Heart left ventricle (tissue), 16 donors: ENCODE measurements around the gene CAPN14. TPM values are rescaled to one million over a fixed set of nuclear protein-coding genes. Genes with fewer than 3 reads are reported as not detected.

ENCODE experiments used
- ATAC-seq, 4 donors: fragments of 200-7000 bp; cut with Tn5 transposase; one replicate each; pipeline ENCODE4 v1.9.1; 2020 to 2022; ENCODE audit warnings: moderate library complexity in 4 of 4, mild to moderate bottlenecking in 3 of 4, moderate number of reproducible peaks in 1 of 4
- DNase-seq, 5 donors: peaks; one replicate each; pipeline ENCODE4 v3.0.0-alpha.2; 2020
- H3K27ac ChIP-seq, 12 donors: fragments of 200-600 bp; sonication (generic) in 4 of 12; one replicate each; pipeline versions ENCODE4 v1.5.0 to v1.8.0; 2016 to 2022; ENCODE audit warnings: mild to moderate bottlenecking in 2 of 12
- H3K27me3 ChIP-seq, 9 donors: fragments of 200-600 bp; sonication (generic) in 2 of 9; one replicate each; pipeline versions ENCODE4 v1.5.1 to v1.8.0; 2016 to 2022; ENCODE audit warnings: mild to moderate bottlenecking in 3 of 9
- H3K36me3 ChIP-seq, 9 donors: fragments of 200-600 bp; sonication (generic) in 2 of 9; one replicate each; pipeline versions ENCODE4 v1.5.0 to v1.8.0; 2018 to 2022; ENCODE audit warnings: mild to moderate bottlenecking in 2 of 9
- H3K4me1 ChIP-seq, 12 donors: fragments of 200-600 bp; sonication (generic) in 4 of 12; one replicate each; pipeline versions ENCODE4 v1.5.0 to v1.8.0; 2016 to 2022; ENCODE audit warnings: mild to moderate bottlenecking in 3 of 12
- H3K4me3 ChIP-seq, 12 donors: fragments of 200-600 bp; sonication (generic) in 4 of 12; one replicate each; pipeline versions ENCODE4 v1.5.0 to v1.8.0; 2017 to 2022; ENCODE audit warnings: mild to moderate bottlenecking in 9 of 12, moderate library complexity in 4 of 12
- H3K9me3 ChIP-seq, 12 donors: fragments of 200-600 bp; sonication (generic) in 4 of 12; one replicate each; pipeline versions ENCODE4 v1.5.0 to v1.8.0; 2016 to 2022; ENCODE audit warnings: mild to moderate bottlenecking in 1 of 12
- POLR2A ChIP-seq, 2 donors: fragments of 450-650 bp; IDR thresholded peaks; one replicate each; pipeline ENCODE4 v1.6.1; 2017; ENCODE audit warnings: antibody characterized with exemption in 2 of 2, mild to moderate bottlenecking in 2 of 2, moderate library complexity in 2 of 2
- WGBS, 4 donors: extraction: QIAGEN DNeasy Blood & Tissue Kit in 2 of 4; methylation state at CpG; one replicate each; pipeline versions ENCODE4 v1.1.5 to v1.1.7; 2013 to 2018; 5-methylcytosine and 5-hydroxymethylcytosine counted together
- intact Hi-C, 10 donors: fragments of 100-400 bp; cut with DNase I; formaldehyde crosslinking; loops; one replicate each; pipeline versions ENCODE4 v1.11.1 to v1.14.2; 2022
- polyA plus RNA-seq, 2 donors: library from polyadenylated mRNA; stranded (reverse); fragments of 200-250 nt; gene quantifications; one replicate each; pipeline ENCODE4 v1.2.3, GENCODE V29; 2013
- total RNA-seq, 9 donors: library from RNA; depleted of rRNA in 2 of 9; stranded (reverse); fragments of >200 nt in 2 of 9; fragmentation: NEBNext Ultra II Directional in 3 of 9; extraction: Animal tissue kit (Norgen Biotek cat#: 25700) in 3 of 9; gene quantifications; one replicate each; pipeline versions ENCODE4 v1.1.0 to v1.2.4, GENCODE V29; 2016 to 2023
- TF ChIP-seq, protein P1 (sequence below), 12 donors: fragments of 200-600 bp; sonication (generic) in 4 of 12; IDR thresholded peaks; one replicate each; pipeline versions ENCODE4 v1.5.0 to v1.8.0; 2018 to 2022; ENCODE audit warnings: antibody characterized with exemption in 12 of 12, mild to moderate bottlenecking in 5 of 12
- donor health status: ischemic (EF 13 %, LVEDD 7.1; RV severe dilation, severe dysfunction).
- donor health status: healthy with polysubstance abuse.
- donor health status: DM: no; HTN: yes; CAD: no.
- donor health status: DM: no; HTN: no; CAD: no.
- donor health status: ischemic (EF 25% LVEDD 6.9; RV normal size, moderate dysfunction).
- donor health status: ischemic (EF 25% LVEDD 5.7; RV mildly dilated, moderate dysfunction).
- donor health status: healthy.
- donor health status: DM: yes; HTN: yes; CAD: no.
- donor health status: ischemic (EF 35%, LVEDD 5.7; RV mildly dilated, moderate dysfunction).
- donor health status: nonischemic (EF 11% LVEDD 7.7; RV severe dilation, severe dysfunction).
- donor health status: DM: yes; HTN: yes; CAD: no.
- donor health status: PGD.
- donor health status: ischemic (EF 29% LVEDD 5.4; RV normal size, mild dysfunction).
- donor health status: nonischemic (EF 23%, LVEDD 6.1; RV moderate dilation, normal function).

Gene CAPN14
- total and polyA plus RNA-seq, 11 donors: 0.04 to 0.44 (median 0.17) TPM

DNA sequence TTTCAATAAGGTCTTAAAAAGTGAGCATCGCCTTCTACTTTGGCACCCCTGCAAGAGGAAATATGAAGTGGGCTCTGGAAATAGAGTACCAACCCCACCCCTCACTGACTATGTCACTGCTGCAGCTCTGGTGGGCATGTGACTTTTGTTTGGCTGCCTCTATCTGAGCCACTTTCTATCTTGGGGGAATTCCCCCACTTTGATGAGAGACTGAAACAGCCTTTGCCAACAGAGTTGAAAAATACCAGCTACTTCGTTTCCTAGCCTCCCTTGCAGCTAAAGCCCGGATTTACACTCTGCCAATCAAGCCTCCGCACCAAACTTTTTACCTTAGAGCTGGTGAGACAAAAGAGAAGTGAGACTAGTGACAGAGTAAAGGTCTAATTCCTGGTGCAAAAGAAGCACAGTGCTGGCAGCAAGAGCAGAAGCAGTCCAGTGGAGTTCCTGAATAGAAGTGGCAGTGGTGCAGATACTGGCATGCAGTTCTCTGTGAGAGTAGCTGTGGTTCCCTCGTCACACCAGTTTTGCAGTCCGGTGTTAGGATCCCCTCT, 67.1 kb downstream of the CAPN14 start:
- H3K36me3 ChIP-seq: no peaks in the 10 kb centered on the region
- no peak overlapping the region for H3K4me3 ChIP-seq
- H3K27me3 ChIP-seq: no peaks in the 10 kb centered on the region
- DNase-seq (no peak), ATAC-seq (no peak)
- no peaks in the 10 kb centered on the region for H3K4me1 ChIP-seq
- intact Hi-C loops: loop anchor here in 1 of 10 donors (5.0 kb wide), 1 partner anchor 182 kb away; no protein-coding TSS in a partner anchor
- TF ChIP-seq POLR2A (IDR thresholded peaks at IDR 0.05): no peak
- TF ChIP-seq, protein P1, sequence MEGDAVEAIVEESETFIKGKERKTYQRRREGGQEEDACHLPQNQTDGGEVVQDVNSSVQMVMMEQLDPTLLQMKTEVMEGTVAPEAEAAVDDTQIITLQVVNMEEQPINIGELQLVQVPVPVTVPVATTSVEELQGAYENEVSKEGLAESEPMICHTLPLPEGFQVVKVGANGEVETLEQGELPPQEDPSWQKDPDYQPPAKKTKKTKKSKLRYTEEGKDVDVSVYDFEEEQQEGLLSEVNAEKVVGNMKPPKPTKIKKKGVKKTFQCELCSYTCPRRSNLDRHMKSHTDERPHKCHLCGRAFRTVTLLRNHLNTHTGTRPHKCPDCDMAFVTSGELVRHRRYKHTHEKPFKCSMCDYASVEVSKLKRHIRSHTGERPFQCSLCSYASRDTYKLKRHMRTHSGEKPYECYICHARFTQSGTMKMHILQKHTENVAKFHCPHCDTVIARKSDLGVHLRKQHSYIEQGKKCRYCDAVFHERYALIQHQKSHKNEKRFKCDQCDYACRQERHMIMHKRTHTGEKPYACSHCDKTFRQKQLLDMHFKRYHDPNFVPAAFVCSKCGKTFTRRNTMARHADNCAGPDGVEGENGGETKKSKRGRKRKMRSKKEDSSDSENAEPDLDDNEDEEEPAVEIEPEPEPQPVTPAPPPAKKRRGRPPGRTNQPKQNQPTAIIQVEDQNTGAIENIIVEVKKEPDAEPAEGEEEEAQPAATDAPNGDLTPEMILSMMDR (IDR thresholded peaks at IDR 0.05): no peak
- no peaks in the 10 kb centered on the region for H3K9me3 ChIP-seq
- H3K27ac ChIP-seq: no peak overlapping the region
- WGBS, 4 donors: 83 to 91% (median 89%) methylated on average over 6 of the region's 6 CpGs

DNA sequence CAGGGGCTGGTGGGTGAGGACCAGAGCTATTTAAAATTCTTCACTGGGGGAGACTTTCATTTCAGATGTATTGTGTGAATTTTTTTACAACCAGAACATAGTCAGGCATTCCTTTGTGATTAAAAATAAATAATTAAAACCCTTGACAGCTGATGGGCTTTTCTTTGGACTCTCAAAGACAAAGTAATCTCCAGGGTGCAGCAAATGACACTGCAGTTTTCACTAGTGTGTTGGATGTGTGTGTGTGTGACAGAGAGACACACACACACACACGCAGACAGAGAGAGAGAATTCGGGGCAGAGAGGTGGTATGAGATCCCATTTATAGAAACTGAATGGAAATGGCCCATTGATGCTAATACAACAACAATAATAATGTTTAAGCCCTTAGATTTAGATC, 68.8 kb downstream of the CAPN14 start:
- H3K4me3 ChIP-seq: no peak overlapping the region
- no peaks in the 10 kb centered on the region for H3K36me3 ChIP-seq
- DNase-seq: no peak
- no peaks in the 10 kb centered on the region for H3K9me3 ChIP-seq
- intact Hi-C loops: no loop called here
- ATAC-seq: no peak
- H3K27me3 ChIP-seq: no peaks in the 10 kb centered on the region
- TF ChIP-seq, protein P1 (IDR thresholded peaks at IDR 0.05): no peak
- no peak for TF ChIP-seq POLR2A (IDR thresholded peaks at IDR 0.05)
- WGBS, 4 donors: 86 to 89% (median 86%) methylated on average over 2 of the region's 2 CpGs
- H3K4me1 ChIP-seq: no peaks in the 10 kb centered on the region
- H3K27ac ChIP-seq: no peak overlapping the region

DNA sequence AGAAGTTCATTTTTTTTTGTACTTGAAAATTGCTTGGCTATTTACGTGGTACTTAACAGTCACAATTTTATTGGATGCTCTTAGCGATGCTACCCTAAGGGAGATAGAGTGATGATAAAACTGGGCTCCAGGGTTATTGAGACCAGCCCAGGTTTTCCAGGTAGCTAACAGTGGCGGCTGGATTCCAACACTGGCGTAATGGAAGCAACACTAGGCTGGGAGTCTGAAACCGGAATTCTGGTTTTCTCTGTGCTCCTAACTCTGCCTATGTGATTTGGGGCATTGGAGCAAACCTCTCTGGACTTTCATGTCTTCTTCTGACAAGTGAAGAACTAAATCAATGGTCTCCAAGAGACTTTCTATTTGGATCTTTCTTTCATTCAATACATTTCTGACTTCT, 69.7 kb downstream of the CAPN14 start:
- 79 to 85% (median 83%) methylated on average over 5 of the region's 5 CpGs for WGBS, 4 donors
- TF ChIP-seq, protein P1 (IDR thresholded peaks at IDR 0.05): no peak
- TF ChIP-seq POLR2A (IDR thresholded peaks at IDR 0.05): no peak
- H3K4me3 ChIP-seq: no peak overlapping the region
- H3K9me3 ChIP-seq: no peaks in the 10 kb centered on the region
- no peak overlapping the region for H3K27ac ChIP-seq
- H3K36me3 ChIP-seq: no peaks in the 10 kb centered on the region
- H3K27me3 ChIP-seq: no peaks in the 10 kb centered on the region
- H3K4me1 ChIP-seq: no peaks in the 10 kb centered on the region
- intact Hi-C loops: no loop called here
- ATAC-seq (no peak), DNase-seq (no peak)

DNA sequence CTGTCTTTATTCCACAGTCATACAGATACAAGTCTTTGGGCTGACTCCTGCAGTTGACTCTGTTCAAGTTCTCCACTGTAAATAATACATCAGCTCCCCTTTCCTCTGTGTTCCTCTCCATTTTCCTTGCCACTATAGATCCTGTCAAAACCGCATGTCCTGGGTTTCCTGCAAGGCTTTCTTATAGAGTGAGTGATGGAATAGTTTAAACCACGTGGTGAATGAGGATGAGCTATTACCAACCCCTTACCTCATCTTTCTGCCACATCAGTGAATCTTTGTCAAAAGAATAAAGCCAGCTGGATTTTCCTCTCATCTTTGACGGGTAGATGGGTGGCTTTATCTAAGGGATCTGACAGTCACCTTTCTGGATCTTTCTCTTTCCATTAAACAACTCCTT, 75.2 kb downstream of the CAPN14 start:
- intact Hi-C loops: no loop called here
- no peak for ATAC-seq
- Histone ChIP-seq H3K27me3 (peaks cover 6 to 26% (median 12%) of the 10 kb centered on the region in 9 donors), H3K36me3 (no peaks in the 10 kb centered on the region), H3K27ac (no peak overlapping the region), H3K9me3 (no peaks in the 10 kb centered on the region), H3K4me1 (peaks cover 4 to 18% (median 14%) of the 10 kb centered on the region in 12 donors), H3K4me3 (no peak overlapping the region)
- 56 to 64% (median 61%) methylated on average over 3 of the region's 3 CpGs for WGBS, 4 donors
- DNase-seq: no peak
- TF ChIP-seq POLR2A (IDR thresholded peaks at IDR 0.05): no peak
- TF ChIP-seq, protein P1 (IDR thresholded peaks at IDR 0.05): no peak
